ENCODE measurements around the gene RAB4B.
"Not testable (repeated sequence)": the region's sequence is repeated elsewhere in the genome, so short reads cannot be mapped to it uniquely, and the experiment has no call there.

Gene RAB4B

DNA sequence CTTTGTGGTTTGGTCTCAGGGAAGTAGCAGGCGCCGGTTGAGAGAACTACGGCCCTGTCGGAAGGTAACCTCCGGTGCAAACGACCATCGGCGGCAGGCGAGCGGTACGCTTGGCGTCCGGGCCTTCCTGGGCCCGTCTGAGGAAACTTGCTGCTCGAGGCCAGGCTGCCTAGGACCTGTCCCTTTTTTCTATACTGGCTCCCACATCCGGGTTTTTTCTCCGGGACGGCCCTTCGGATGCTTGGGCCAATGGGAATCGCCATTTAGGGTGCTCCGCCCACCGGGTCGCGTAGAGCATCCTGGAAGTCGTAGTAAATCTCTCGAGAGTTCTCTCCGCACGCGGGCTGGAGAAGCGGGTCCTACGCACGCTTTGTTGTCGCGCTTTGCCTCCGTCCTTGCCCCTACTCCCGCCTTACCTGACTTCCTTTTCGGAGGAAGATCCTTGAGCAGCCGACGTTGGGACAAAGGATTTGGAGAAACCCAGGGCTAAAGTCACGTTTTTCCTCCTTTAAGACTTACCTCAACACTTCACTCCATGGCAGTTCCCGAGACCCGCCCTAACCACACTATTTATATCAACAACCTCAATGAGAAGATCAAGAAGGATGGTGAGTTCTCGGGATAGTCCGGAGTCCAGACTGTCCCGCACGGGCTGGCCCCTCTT, 27.0 kb upstream of the RAB4B start, which contains the start of gene SNRPA:
Gene SNRPA, plus strand, starts transcription at position 330 of the 664 bp plus-strand sequence. Its CDS starts 206 bp downstream, at position 536.
- peak; percentile 96 for DNase-seq

DNA sequence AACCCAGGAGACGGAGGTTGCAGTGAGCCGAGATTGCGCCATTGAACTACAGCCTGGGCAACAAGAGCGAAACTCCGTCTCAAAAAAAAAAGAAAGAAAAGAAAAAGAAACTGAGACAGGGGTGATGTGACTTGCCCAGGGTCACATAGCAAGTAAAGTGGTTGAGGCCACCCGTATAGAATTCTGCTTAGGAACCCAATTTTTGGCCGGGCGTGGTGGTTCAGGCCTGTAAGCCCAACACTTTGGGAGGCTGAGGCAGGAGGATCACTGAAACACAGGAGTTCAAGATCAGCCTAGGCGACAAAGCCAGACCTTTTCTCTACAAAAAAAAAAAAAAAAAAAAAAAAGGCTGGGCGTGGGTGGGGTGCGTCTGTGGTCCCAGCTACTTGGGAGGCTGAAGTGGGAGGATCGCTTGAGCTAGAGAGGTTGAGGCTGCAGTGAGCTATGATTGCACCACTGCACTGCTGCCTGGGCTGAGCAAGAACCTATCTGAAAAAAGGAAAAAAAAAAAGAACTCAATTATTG, 25.7 kb upstream of the RAB4B start:
- no peak for DNase-seq

DNA sequence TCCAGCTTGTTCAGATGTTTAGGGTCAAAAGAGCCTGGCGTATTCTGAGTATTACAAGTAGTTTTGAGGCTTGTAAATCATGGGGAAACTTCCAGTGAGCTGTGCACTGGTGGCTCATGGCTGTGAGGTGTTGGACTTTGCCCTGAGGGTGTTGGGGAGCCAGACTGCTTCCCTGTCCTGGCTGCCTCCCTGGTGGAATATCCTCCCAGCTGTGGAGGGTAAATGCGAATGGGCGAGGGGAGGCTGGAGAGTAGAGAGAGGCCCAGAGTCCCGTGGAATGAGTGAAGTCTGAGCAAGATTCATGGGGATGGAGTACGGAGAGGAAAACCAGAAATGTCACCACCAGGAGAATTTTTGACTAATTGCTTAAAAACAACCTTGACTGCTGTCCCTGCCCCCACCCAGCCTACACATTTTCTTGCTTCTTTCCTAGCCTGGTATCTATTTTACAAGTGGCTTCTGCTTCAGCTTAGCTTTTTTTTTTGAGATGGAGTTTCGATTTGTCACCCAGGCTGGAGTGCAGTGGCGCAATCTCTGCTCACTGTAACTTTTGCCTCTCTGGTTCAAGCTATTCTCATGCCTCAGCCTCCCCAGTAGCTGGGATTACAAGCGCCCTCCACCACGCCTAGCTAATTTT, 23.3 kb upstream of the RAB4B start:
- DNase-seq: no peak

DNA sequence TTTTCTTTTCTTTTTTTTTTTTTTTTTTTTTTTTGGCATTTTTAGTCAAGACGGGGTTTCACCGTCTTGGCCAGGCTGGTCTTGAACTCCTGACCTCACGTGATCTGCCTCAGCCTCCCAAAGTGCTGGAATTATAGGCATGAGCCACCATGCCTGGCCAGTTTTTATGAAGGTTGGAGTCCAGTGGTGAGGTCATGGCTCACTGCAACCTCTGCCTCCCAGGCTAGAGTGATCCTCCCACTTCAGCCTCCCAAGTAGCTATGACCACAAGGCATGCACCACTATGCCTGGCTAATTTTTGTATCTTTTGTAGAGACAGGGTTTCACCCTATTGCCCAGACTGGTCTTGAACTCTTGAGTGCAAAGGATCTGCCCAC, 22.8 kb upstream of the RAB4B start:
- no peak for DNase-seq

DNA sequence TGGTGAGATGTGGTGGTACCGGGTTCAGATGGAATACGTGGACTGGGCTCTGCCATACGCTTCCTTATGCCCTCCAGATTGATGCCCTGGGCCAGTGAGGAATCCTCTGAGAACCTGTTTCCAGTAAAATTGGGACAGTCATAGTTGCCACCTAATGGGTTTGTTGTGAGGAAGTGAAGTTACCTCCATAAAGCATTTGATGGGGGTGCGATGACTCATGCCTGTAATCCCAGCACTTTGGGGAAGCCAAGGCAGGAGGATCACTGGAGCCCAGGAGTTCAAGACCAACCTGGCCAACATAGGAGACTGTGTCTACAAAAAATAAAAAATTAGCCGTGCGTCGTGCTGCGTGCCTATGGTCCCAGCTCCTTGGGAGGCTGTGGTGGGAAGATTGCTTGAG, 22.3 kb upstream of the RAB4B start:
- no peak for DNase-seq

DNA sequence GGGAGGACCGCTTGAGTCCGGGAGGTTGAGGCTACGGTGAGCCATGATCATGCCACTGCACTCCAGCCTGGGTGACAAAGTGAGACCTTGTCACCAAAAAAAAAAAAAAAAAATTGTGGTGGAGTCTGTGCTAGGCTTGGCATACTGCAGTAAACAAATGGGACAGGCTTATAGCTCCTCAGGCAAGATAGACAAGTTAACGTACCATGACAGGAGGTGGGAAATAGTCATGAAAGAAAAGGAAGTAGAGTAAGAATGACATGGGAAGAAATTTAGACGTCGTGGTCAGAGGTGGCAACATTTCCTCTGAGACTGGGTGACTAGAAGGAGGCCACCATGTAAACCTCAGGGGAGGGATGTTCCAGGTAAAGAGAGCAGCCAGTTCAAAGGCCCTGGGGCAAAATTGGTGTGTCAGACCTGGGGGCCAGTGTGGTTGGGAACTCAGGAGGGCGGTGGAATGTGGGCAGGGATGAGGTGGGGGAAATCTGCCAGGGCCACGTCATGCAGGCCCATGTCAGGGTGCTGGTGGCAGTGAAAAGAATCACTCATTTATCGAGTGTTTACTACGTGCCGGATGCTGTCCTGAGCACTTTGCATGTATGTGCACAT, 21.4 kb upstream of the RAB4B start:
- no peak for DNase-seq

DNA sequence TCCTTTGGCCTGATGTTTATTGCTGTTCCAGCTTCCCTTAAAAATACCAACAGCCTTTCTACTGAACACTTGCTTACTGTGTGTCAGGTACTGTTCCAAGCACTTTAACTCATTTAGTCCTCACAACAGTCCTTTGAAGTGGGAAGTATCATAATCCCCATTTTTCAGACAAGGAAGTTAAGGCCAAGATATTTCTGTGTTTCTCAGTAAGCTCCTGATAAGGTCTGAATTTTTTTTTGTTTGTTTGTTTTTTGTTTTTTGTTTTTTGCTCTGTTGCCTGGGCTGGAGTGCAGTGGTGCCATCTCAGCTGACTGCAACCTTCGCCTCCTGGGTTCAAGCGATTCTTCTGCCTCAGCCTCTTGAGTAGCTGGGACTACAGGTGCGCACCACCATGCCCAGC, 19.6 kb upstream of the RAB4B start:
- no peak for DNase-seq

DNA sequence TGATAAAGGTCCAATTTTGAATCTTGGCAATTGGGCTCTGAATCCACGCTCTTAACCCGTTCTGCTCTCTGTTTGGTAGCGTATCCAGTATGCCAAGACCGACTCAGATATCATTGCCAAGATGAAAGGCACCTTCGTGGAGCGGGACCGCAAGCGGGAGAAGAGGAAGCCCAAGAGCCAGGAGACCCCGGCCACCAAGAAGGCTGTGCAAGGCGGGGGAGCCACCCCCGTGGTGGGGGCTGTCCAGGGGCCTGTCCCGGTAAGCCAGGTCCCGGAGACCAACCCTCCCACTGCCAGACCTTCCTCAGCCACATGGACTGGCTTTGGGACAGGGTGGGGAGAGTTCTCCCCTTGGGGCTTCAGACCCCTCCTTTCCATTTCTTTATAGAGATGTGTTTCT, 18.7 kb upstream of the RAB4B start:
- no peak for DNase-seq

DNA sequence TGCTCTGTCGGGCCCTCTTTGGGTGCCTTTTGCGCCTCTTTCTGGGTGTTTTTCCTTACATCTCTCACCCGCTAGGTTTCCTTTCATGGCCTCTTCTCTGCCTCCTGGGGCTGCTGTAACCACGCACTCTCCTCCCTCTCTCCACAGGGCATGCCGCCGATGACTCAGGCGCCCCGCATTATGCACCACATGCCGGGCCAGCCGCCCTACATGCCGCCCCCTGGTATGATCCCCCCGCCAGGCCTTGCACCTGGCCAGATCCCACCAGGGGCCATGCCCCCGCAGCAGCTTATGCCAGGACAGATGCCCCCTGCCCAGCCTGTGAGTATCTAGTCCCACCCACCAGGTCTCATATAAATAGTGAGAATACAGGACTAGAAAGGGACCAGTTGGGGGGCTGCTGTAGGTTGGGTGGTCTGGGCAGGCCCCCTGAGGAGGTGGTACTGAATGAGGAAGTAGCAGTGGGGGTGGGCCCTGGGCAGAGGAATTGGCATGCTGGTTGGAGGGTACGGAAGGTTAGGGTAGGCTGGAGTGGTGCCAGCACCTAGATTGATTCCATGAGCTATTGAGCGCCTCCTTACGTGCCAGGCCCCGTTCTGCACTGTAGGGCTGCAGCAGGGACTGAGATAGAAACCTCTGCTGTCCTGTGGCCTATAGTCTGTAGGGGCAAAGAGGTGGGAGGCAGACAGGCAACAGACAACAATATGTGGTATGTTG, 15.1 kb upstream of the RAB4B start:
- DNase-seq: no peak

DNA sequence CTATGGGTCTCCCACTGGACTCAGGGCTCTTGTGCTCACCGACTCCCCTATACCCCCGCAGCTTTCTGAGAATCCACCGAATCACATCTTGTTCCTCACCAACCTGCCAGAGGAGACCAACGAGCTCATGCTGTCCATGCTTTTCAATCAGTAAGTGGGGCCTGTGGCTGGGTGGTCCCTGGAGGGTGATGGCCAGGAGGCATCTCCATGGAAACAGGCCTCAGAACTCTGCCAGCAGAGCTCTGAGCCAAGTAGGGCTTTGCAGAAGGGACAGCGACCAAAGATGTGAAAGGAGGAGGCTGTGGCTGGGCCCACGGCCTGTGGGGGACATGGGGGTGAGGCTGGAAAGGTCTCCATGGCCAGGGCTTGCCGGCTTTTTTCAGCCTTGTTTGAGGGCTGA, 14.5 kb upstream of the RAB4B start:
- no peak for DNase-seq

DNA sequence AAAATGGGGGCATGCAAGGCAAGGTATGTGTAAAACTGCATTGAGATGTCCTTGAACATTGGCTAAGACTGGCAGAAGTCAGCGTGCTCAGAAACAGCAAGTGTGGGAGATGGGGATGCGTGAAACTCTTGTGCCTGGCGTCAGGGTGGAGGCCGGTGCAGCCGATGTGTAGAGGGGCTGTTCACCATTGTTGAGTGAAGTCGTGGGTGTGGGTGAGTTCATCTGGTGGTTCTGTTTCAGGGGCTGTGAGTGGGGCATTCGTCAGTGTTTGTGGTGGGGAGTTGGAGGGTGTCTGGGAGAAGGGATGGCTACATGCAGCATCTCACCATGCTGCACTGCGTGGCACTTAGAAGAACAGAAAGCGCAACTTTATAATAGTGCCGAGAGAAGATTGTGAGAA, 14.1 kb upstream of the RAB4B start:
- no peak for DNase-seq

DNA sequence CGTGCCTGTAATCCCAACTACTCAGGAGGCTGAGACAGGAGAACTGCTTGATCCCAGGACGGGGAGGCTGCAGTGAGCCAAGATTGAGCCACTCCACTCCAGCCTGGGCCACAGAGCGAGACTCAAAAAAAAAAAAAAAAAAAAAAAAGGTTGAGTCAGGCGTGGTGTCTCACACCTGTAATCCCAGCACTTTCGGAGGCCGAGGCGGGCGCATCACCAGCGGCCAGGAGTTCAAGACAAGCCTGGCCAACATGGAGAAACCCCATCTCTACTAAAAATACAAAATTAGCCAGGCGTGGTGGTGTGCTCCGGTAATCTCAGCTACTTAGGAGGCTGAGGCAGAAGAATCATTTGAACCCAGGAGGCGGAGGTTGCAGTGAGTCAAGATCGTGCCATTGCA, 11.7 kb upstream of the RAB4B start:
- not testable (repeated sequence) for DNase-seq

DNA sequence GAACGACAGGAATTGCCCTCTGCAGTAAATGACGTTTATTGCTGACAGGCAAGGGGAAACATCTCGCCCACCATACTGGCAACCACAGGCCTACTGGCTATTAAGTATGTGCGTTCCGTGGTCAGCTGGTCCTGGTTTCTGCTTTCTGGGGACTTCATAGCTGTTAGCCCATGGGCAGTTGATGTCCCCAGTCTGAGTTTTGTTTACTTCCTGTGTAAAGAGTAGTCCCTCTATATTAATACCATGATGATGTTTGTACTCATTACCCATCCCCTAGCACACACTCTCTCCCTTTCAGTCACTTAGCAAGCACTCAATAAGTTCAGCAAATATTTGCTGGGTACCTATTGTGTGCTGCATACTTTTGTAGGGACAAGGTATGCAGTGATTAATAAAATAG, 9.2 kb upstream of the RAB4B start:
- DNase-seq: no peak

DNA sequence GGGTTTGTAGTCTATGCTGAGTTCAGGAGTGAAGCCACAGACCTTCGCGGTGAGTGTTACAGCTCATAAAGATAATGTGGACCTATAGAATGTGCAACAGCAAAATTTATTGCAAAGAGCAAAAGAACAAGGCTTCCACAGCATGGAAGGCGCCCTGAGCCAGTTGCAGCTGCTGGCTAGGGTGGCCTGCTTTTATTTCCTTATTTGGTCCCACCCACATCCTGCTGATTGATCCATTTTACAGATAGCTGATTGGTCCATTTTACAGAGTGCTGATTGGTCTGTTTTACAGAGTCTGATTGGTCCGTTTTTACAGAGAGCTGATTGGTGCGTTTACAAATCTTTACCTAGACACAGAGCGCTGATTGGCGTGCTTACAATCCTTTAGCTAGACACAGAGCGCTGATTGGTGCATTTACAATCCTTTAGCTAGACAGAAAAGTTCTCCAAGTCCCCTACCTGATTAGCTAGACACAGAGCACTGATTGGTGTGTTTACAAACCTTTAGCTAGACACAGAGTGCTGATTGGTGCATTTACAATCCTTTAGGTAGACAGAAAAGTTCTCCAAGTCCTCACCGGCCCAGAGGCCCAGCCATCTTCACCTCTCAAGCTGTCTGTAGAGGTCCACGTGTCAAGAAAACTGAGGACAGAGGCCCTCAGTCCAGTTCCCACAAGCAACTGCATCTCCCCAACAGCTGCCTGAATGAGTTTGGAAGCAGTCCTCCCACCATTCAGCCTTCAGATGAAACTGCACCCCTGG, 6.8 kb upstream of the RAB4B start:
- DNase-seq: not testable (repeated sequence)

DNA sequence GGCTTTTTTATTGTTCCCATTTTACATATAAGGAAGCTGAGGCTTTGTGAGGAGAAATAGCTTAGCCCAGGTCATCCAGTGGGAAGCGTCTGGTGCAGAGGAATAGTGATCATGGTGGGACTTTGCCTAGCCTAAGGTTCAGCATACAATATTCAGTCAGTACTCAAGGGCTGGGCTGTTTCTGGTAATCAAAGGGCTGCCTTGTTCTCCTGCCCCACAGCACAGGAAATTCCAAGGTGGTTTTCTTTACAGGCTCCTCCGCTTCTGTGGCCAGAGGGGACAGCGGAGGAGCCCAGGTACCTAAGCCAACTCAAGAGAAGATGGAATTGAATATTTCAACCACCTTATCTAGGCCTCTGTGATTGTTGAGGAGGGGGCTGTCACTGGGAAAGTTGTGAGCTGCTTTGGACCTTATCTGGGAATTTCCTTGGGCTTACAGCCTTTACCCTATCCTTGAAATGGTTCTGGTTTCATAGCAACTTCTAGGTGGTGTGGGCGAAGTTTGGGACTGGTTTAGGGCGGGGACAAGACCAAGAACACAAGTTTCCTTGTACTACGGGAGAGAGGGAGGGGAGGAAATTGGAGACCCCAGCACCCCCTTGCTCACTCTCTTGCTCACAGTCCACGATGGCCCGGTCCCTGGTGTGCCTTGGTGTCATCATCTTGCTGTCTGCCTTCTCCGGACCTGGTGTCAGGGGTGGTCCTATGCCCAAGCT, 3.0 kb upstream of the RAB4B start, which contains the start of gene MIA:
Gene MIA, plus strand, starts transcription at position 606 of the 716 bp plus-strand sequence. Its CDS starts 22 bp downstream, at position 628.
- no peak for DNase-seq

DNA sequence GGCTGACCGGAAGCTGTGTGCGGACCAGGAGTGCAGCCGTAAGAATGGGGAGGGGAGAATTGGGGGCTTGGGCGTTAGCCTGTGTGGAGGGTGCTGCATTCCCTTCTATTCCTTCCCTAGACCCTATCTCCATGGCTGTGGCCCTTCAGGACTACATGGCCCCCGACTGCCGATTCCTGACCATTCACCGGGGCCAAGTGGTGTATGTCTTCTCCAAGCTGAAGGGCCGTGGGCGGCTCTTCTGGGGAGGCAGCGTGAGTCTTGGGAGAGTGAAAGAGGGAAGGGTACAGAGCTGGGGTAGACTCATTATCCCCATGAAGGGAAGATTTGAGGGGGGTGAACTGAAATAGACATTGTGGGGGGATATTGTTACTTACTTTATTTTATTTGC, 2.4 kb upstream of the RAB4B start:
- DNase-seq: no peak

DNA sequence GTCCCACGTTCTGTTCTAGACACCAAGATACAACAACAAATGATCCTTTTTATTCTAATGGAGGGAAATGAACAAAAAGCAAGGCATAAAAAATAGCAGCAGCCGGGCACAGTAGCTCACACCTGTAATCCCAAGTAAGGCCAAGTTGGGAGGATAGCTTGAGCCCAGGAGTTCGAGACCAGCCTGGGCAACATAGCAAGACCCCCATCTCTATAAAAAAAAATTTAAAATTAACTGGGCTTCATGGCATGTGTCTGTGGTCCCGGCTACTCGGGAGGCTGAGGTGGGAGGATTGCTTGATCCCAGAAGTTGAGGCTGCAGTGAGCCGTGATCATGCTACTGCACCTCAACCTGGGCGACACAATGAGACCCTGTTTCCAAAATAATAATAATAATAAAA, 1.7 kb upstream of the RAB4B start:
- no peak for DNase-seq

DNA sequence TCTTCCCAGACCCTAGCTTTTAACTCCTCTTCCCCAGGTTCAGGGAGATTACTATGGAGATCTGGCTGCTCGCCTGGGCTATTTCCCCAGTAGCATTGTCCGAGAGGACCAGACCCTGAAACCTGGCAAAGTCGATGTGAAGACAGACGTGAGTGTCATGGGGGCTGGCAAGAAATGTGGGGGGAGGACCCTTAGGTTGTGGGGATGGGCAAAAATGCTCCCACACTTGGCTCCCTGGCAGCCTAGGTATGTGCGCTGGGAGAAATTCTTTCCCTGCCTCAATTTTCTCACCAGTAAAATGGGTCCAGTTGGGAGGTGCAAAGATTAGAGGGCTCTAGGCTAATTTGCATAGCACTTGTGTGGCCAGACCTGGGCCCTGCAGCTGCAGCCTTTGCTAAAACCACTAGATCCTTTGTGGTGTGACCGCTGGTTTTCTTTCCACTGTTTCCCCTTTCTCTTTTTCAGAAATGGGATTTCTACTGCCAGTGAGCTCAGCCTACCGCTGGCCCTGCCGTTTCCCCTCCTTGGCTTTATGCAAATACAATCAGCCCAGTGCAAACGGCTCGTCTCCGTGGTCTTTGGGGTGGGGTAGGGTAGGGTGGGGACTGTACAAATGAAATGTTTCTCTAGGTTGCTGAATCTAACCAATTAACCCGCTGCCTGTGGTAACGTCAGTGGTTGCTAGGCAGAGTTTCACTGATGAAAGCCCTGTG, 959 bp upstream of the RAB4B start:
- DNase-seq: peak; percentile 88

DNA sequence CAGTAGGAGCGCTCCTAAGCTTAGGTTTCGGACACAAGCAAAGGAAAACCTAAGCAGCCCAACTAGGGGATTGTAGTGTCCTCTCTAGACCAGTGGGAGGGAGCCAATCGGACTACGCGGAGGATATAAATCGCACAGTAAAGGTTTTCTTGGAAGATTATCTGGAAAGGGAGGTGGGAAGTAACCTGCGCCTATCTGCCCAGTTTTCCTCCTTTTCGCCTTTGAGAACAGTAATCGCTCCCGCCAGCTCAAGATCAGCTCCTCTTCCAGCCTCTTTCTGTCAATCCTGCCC, 456 bp upstream of the RAB4B start:
- no peak for DNase-seq

DNA sequence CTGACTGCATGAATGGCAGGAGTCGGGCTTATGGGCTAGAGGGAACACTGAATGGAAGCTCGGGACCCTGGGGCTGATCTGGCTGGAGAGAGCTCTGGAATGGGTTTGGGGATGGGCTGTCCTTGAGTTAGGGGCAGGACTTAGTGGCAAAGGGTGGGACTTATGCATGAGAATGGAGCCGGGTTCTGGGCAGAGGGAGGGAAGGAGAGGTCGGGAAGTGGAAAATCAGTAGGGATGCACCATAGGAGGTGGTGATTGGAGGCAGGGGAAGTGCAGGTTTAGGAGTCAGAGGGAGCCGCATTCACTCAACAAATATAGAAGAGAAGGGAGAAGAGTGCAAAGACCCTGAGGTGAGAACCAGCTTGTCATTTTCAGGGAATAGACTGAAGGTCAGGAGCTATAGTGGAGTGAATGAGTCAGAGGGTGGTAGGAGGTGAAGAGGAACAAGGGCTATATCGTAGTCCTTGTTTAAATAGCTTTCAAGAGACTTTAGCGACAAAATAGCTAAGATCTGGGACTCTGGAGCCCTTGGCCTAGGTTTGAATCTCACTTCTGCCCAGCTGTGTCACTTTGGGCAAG, 748 bp downstream of the RAB4B start:
- no peak for DNase-seq

DNA sequence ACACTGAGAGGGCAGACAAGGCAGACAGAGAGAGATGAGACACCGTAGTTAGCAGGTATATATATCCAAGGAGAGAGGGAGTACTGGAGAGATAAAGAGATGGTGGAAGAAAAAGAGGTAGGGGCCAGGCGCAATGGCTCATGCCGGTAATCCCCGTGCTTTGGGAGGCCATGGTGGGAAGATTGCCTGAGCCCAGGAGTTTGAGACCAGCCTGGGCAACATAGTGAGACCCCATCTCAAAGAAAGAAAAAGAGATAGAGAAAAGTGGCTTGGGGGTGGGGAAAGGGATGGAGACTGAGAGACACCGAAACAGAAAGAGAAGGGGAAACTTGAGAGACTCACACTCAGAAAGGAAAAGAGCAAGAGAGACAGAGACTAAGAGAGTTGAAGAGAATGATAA, 2.5 kb downstream of the RAB4B start:
- DNase-seq: no peak

Measured in NCI-H446 treated with DMSO at 0.1 percent for 48 hours (cell line).